ENCODE data around the gene ENTPD1.
"Not testable (repeated sequence)": the region's sequence is repeated elsewhere in the genome, so short reads cannot be mapped to it uniquely, and the experiment has no call there.

The ENTPD1 gene

GRCh38 chr10:95759233-95759826, 3.4 kb downstream of the ENTPD1 start:
- no peak for DNase-seq

GRCh38 chr10:95761939-95762492, 6.1 kb downstream of the ENTPD1 start:
- no peak for DNase-seq

DNA sequence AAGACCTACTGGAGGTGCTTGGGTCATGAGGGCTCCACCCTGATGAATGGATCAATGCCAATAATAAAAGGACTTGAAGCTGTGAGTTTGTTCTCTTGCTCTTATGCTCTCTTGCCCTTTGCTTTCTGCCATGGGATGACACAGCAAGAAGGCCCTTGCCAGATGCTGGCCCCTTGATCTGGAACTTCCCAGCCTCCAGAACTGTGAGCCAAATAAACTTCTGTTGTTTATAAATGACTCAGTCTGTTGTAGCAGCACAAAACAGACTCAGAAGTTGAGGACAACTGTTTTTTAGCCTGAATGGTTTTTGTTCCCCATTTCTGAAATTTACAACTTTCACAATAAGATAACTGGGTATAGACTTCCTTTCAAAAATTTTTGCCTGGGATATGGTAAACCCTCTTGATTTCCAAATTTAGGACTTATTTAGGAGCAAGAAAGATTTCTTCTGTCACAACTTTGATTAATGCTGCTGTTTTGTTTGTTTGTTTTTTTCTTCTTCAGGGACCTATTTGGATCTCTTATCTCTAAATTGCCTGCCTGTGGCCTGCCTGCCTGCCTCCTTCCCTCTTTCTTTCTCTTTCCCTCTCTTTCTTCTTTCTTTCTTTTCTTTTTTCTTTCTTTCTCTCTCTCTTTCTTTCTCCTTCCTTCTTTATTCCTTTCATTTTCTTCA, 12.1 kb downstream of the ENTPD1 start:
- DNase-seq: no peak

DNA sequence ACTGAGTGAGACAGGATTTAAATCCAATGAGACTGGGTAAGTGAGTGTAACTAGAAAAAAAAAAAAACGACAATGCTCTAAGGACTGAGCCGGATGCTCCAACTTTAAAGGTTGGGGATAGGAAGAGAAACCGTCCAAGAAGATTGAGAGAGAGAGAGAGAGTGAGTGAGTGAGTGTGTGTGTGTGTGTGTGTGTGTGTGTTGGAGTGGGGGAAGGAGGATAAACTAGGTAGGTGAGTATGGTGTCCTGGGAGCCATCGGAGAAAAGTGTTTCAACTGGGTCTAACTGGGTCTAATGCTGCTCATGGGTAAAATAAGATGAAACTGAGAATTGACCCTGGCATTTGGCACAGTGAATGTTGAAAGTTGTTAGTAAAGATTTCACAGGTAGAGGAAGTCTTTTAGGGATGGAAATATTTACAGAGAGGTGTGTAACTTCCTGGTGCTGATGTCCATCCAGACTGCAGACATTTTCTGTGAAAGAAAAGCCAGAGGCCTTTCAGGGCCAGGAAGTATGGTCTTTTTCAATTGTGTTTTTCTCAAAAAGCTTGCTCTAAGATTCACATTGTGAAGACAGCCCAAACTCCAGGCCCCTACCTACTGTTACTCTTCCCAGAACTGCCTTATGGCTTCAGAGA, 14.2 kb downstream of the ENTPD1 start:
- DNase-seq: no peak

DNA sequence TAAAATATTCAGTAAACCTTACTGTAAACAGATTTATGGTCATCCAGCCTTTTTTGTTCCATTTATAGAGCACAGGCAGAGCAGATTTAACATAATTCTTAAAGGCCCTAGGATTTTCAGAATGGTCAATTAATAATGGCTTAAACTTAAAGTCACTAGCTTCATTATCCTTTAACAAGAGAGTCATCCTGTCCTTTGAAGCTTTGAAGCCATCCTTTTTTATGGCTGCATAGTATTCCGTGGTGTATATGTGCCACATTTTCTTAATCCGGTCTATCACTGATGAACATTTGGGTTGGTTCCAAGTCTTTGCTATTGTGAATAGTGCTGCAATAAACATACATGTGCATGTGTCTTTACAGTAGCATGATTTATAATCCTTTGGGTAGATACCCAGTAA, 17.5 kb downstream of the ENTPD1 start:
- not testable (repeated sequence) for DNase-seq

DNA sequence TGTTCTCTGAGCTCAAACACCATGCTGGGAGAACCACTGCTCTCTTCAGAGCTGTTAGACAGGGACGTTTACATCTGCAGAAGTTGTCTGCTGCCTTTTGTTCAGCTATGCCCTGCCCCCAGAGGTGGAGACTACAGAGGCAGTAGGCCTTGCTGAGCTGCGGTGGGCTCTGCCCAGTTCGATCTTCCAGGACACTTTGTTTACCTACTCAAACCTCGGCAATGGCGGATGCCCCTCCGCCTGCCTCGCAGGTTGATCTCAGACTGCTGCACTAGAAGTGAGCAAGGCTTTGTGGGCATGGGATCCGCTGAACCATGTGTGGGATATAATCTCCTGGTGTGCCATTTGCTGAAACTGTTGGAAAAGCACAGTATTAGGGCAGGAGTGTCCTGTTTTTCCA, 21.7 kb downstream of the ENTPD1 start:
- not testable (repeated sequence) for DNase-seq

DNA sequence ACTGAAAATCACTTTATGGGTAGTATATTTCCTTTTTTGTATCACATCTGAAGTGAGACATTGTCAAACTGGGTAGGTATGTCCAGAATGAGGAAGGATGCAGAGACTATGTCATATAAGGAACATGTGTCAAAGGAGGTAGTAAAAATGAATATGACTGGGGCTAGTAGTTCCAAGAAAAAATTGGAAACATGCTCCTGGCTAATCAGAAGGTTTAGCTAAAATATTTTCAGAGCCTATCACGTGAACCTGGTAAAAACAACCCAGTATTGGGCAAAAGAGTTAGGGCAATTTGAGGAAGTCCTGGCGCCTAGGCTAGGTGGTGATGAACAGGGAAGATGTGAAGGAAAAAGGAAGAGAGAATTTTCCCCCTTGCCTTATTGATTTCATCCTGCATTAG, 26.4 kb downstream of the ENTPD1 start:
- no peak for DNase-seq

GRCh38 chr10:95783741-95784140, 27.8 kb downstream of the ENTPD1 start:
- no peak for DNase-seq

- no peak for DNase-seq
Observed at GRCh38 chr10:95784279-95784913, 28.4 kb downstream of the ENTPD1 start.

DNA sequence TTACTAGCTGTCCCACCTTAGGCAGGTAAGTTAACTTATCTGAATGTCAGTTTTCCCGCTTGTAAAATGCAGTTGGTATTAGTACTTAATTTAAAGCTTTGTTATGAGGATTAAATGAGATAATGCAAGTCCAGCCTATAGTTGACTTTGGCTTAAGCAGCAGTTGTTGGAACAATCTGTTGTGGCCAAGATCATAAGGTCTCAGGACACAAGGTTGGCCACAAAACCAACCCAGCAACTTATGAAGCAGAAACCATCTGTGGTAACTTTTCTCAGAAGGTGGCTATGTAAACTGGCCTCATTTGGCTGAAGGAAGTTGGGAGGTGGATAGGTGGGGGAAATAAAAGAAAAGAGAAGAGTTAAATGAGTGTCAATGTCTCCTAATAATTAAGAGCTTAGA, 29.4 kb downstream of the ENTPD1 start:
- DNase-seq: no peak

GRCh38 chr10:95785942-95786669, 30.1 kb downstream of the ENTPD1 start:
- no peak for DNase-seq

- no peak for DNase-seq
Observed at GRCh38 chr10:95787447-95787846, 31.5 kb downstream of the ENTPD1 start.

DNA sequence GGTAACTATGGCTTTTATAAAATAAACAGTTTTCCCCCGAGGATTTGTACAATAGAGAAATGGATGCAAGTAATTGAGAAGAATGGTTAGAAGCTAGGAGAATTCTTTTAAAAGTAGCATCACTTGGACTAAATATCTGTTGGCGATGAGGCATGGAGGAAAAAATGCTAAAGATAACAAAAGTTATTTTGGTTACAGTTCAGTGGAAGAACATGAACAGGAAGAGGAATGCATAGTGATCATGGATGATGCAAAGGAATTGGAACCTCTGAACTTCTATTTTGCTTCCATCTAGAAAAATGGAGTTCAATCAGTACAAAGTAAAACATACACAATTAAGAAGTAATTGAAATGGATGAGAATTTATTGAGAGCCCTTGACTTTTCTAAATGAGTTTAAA, 32.9 kb downstream of the ENTPD1 start:
- DNase-seq: no peak

DNA sequence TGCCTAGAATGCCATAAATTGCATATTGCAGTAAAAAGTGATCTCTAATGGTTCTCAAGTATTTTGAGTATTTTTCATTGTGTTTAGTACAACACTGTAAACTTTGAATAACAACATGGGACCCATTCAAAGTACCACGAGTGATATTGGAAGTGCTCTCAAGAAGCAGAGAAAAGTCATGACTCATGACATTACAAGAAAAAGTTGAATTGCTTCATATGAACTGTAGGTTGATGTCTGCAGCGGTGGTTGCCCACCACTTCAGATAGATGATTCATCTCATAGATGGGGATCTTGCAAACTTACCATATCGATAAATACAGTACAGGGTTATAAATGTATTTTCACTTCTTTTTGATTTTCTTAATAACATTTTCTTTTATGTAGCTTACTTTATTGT, 33.9 kb downstream of the ENTPD1 start:
- DNase-seq: no peak

GRCh38 chr10:95790982-95791381, 35.0 kb downstream of the ENTPD1 start:
- DNase-seq: no peak

- DNase-seq: no peak
Observed at GRCh38 chr10:95791425-95791979, 35.5 kb downstream of the ENTPD1 start.

GRCh38 chr10:95792211-95792780, 36.3 kb downstream of the ENTPD1 start:
- no peak for DNase-seq

- no peak for DNase-seq
Observed at GRCh38 chr10:95792874-95793285, 36.9 kb downstream of the ENTPD1 start.

DNA sequence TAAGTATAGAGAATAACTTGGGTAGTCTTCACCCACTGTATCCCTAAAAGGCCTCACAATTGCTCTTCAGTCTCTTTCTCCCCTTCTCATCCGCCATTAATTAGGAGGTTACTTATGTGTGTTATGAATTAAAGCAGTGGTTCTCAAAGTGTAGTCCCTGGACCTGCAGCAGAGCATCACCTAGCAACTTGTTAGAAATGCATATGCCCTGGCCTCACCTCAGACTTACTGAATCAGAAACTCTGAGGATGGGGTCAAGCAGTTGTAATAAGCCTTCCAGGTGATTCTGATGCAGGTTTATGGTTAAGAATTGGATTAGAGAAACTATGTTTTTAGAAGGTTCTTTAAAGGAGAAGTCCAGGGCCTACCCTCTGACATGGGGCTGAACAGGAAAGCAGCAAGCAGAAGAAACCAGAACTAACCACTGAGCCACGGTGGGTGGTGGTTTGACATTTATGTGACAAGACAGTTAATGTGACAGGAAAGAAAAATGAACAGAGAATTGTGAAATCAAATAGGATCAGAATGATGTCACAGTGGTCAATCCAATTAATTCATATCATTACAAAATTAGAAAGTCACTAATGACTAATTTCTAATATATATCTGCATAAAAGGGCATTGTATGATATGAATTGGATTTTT, 37.6 kb downstream of the ENTPD1 start:
- no peak for DNase-seq

DNA sequence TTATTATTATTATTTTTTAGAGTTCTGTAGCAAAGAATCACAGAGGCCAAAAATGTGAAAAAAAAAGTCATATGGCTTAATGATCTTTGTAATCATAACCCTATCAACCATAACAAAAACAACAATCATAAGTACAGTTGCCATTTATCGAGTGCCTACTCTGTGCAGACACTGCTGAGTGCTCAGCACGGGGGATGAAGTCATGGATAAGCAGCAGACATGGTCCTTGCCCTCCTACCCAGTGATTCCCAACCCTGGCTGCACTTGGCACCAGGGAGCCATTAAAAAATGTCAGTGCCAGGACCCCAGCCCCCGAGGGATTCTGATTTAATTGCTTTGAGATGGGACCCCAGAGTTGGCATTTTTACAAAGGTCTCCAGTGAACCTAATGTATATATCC, 38.2 kb downstream of the ENTPD1 start:
- no peak for DNase-seq

GRCh38 chr10:95795602-95796001, 39.6 kb downstream of the ENTPD1 start:
- DNase-seq: no peak

- no peak for DNase-seq
Observed at GRCh38 chr10:95796504-95796903, 40.5 kb downstream of the ENTPD1 start.
